Stimulated activated CD4-positive, alpha-beta T cell treated with anti-CD3 and anti-CD28 coated beads, TNF-alpha, amount 100 ng/mL, for 1 hour (primary cell): Measurements from ENCODE around the gene TGFBI.

Experiments
- DNase-seq, 3 donors: peaks; one replicate each; pipeline ENCODE4 v3.0.0-alpha.2; 2020; ENCODE audit warnings: low read depth in 3 of 3, low spot score in 1 of 3

Gene TGFBI

GRCh38 chr5:136025900-136026299 lies 2.9 kb upstream of the TGFBI start:
- no peak for DNase-seq

- DNase-seq = no peak
These were observed 2.2 kb upstream of the TGFBI start for GRCh38 chr5:136026636-136027035.

GRCh38 chr5:136027311-136027710 lies 1.5 kb upstream of the TGFBI start:
- DNase-seq = no peak

- no peak for DNase-seq
These were observed 698 bp upstream of the TGFBI start for GRCh38 chr5:136028090-136028489.

- DNase-seq = no peak
These were observed 1.5 kb downstream of the TGFBI start for GRCh38 chr5:136030252-136030651.

- DNase-seq = no peak
These were observed 2.3 kb downstream of the TGFBI start for GRCh38 chr5:136030956-136031611.

- no peak for DNase-seq
These were observed 2.9 kb downstream of the TGFBI start for GRCh38 chr5:136031711-136032110.

- no peak for DNase-seq
These were observed 3.8 kb downstream of the TGFBI start for GRCh38 chr5:136032564-136032963.

- DNase-seq = no peak
These were observed 4.4 kb downstream of the TGFBI start for GRCh38 chr5:136033234-136033633.

- DNase-seq = no peak
These were observed 5.1 kb downstream of the TGFBI start for GRCh38 chr5:136033848-136034247.

- DNase-seq = no peak
These were observed 5.7 kb downstream of the TGFBI start for GRCh38 chr5:136034492-136034891.

GRCh38 chr5:136034984-136035383 lies 6.2 kb downstream of the TGFBI start:
- no peak for DNase-seq

GRCh38 chr5:136035837-136036236 lies 7.0 kb downstream of the TGFBI start:
- DNase-seq = no peak

GRCh38 chr5:136036293-136036911 lies 7.6 kb downstream of the TGFBI start:
- DNase-seq = no peak

- no peak for DNase-seq
These were observed 8.4 kb downstream of the TGFBI start for GRCh38 chr5:136037001-136037705.

- no peak for DNase-seq
These were observed 9.8 kb downstream of the TGFBI start for GRCh38 chr5:136038635-136039034.

GRCh38 chr5:136039202-136039601 lies 10.4 kb downstream of the TGFBI start:
- DNase-seq = no peak

GRCh38 chr5:136040746-136041415 lies 12.1 kb downstream of the TGFBI start:
- no peak for DNase-seq

GRCh38 chr5:136042156-136042555 lies 13.4 kb downstream of the TGFBI start:
- no peak for DNase-seq

GRCh38 chr5:136042665-136043121 lies 13.9 kb downstream of the TGFBI start:
- no peak for DNase-seq

- DNase-seq = no peak
These were observed 14.8 kb downstream of the TGFBI start for GRCh38 chr5:136043551-136043950.
